ENCODE measurements around the gene ANKRD11. TPM values are rescaled to one million over a fixed set of nuclear protein-coding genes. Genes with fewer than 3 reads are reported as not detected.
"Not testable (repeated sequence)": the region's sequence is repeated elsewhere in the genome, so short reads cannot be mapped to it uniquely, and the experiment has no call there.

Gene ANKRD11
- total RNA-seq, 3 donors from 2014 or later, result 153 to 181 (median 162) TPM

- H3K27me3 Mint-ChIP-seq (ENCODE audit: low read depth), result no peaks in the 10 kb centered on the region
- DNase-seq (no peak), ATAC-seq (no peak)
- H3K4me1 Mint-ChIP-seq (ENCODE audit: low read depth), result peaks cover 89% of the 10 kb centered on the region
- H3K9me3 Mint-ChIP-seq, result no peaks in the 10 kb centered on the region
- H3K36me3 Mint-ChIP-seq (ENCODE audit: insufficient read depth), result peaks cover 14% of the 10 kb centered on the region
- peak overlapping the region; percentile 72 for H3K4me3 Mint-ChIP-seq
These were observed 11.7 kb downstream of the ANKRD11 start for GRCh38 chr16:89478576-89479221.

DNA sequence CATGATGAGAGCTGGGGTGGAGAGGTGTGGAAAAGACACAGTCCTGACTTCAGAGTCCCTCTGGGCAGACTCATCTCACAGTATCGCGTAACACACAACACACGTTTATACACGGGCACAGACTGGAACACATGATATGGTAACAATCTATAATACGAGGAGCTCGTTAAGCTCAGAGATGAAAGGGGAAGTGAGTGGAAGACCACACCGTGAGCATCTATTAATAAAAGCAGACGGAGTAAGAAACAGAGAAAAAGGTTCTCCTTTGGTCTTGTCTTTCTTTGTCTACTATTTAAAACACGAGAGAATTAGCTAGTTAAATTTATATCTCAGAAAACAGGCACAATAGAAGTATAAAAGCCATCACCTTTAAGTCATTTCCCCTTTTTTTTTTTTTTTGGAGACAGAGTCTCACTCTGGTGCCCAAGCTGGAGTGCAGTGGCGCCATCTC is 13.5 kb downstream of the ANKRD11 start:
- Mint-ChIP-seq H3K36me3 (ENCODE audit: insufficient read depth) (peaks cover 10% of the 10 kb centered on the region), H3K27me3 (ENCODE audit: low read depth) (no peaks in the 10 kb centered on the region)

GRCh38 chr16:89476379-89476778 is 14.0 kb downstream of the ANKRD11 start:
- Mint-ChIP-seq H3K36me3 (ENCODE audit: insufficient read depth) (peaks cover 9% of the 10 kb centered on the region), H3K4me3 (peak overlapping the region; percentile 44), H3K27me3 (ENCODE audit: low read depth) (no peaks in the 10 kb centered on the region), H3K9me3 (no peaks in the 10 kb centered on the region), H3K4me1 (ENCODE audit: low read depth) (peaks cover 89% of the 10 kb centered on the region)
- ATAC-seq (peak in 1 of 2 donors; percentile 22), DNase-seq (no peak)

More for the DNA sequence above, 13.5 kb downstream of the ANKRD11 start:
- ATAC-seq (peak; percentile 43 to 46), DNase-seq (no peak)
- H3K4me1 Mint-ChIP-seq (ENCODE audit: low read depth), result peaks cover 89% of the 10 kb centered on the region
- H3K4me3 Mint-ChIP-seq, result peak overlapping the region; percentile 44
- H3K9me3 Mint-ChIP-seq, result no peaks in the 10 kb centered on the region

DNA sequence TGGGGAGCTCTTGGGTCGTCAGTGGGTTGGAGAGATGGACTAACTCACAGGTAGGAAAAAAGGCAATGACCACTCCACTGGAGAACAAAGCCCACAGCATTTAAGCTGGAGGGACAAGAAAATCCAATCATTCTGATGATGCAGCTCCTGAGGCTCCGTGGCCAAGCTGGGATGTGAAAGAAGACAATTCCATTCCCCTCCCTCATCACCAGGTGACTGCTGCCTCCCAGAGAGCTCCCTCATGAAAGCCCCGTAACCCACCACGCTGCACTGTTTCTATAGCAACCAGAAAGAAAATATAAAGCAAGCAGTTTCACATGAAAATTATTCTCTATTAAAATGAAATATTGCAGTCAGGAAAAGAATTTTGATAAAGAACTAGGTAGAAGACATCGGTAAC is 15.2 kb downstream of the ANKRD11 start:
- peaks cover 89% of the 10 kb centered on the region for H3K4me1 Mint-ChIP-seq (ENCODE audit: low read depth)
- H3K4me3 Mint-ChIP-seq, result no peak overlapping the region
- ATAC-seq (no peak), DNase-seq (no peak)
- no peaks in the 10 kb centered on the region for H3K9me3 Mint-ChIP-seq
- H3K36me3 Mint-ChIP-seq (ENCODE audit: insufficient read depth), result peaks cover 5% of the 10 kb centered on the region
- H3K27me3 Mint-ChIP-seq (ENCODE audit: low read depth), result no peaks in the 10 kb centered on the region

- H3K4me1 Mint-ChIP-seq (ENCODE audit: low read depth), result peaks cover 88% of the 10 kb centered on the region
- peaks cover 7% of the 10 kb centered on the region for H3K36me3 Mint-ChIP-seq (ENCODE audit: insufficient read depth)
- H3K27me3 Mint-ChIP-seq (ENCODE audit: low read depth), result no peaks in the 10 kb centered on the region
- peak in 1 of 2 donors; percentile 11 for ATAC-seq
- peak overlapping the region; percentile 69 for H3K4me3 Mint-ChIP-seq
- no peak for DNase-seq
- H3K9me3 Mint-ChIP-seq, result no peaks in the 10 kb centered on the region
These were observed 16.5 kb downstream of the ANKRD11 start for GRCh38 chr16:89473791-89474414.

GRCh38 chr16:89473136-89473712 is 17.1 kb downstream of the ANKRD11 start:
- peaks cover 83% of the 10 kb centered on the region for H3K4me1 Mint-ChIP-seq (ENCODE audit: low read depth)
- H3K4me3 Mint-ChIP-seq, result peak overlapping the region; percentile 69
- DNase-seq, result no peak
- H3K9me3 Mint-ChIP-seq, result no peaks in the 10 kb centered on the region
- H3K36me3 Mint-ChIP-seq (ENCODE audit: insufficient read depth), result peaks cover 7% of the 10 kb centered on the region
- no peak for ATAC-seq
- H3K27me3 Mint-ChIP-seq (ENCODE audit: low read depth), result no peaks in the 10 kb centered on the region

DNA sequence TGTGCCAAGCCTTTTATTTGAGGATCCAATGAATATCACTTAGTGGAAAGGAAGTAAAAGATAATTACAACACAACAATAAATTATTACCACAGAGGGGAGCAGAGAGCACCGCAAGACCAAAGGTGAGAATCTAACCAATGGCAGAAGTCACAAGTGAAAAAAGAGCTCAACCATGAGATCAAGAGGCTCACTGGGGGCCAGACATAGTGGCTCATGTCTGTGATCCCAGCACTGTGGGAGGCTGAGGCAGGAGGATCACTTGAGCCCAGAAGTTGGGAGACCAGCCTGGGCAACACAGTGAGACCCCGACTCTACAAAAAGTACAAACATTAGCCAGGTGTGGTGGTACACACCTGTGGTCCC is 17.7 kb downstream of the ANKRD11 start:
- no peaks in the 10 kb centered on the region for H3K9me3 Mint-ChIP-seq
- H3K27me3 Mint-ChIP-seq (ENCODE audit: low read depth), result no peaks in the 10 kb centered on the region
- peaks cover 7% of the 10 kb centered on the region for H3K36me3 Mint-ChIP-seq (ENCODE audit: insufficient read depth)
- DNase-seq, result no peak
- ATAC-seq, result no peak
- H3K4me1 Mint-ChIP-seq (ENCODE audit: low read depth), result peaks cover 83% of the 10 kb centered on the region
- peak overlapping the region; percentile 6 for H3K4me3 Mint-ChIP-seq

DNA sequence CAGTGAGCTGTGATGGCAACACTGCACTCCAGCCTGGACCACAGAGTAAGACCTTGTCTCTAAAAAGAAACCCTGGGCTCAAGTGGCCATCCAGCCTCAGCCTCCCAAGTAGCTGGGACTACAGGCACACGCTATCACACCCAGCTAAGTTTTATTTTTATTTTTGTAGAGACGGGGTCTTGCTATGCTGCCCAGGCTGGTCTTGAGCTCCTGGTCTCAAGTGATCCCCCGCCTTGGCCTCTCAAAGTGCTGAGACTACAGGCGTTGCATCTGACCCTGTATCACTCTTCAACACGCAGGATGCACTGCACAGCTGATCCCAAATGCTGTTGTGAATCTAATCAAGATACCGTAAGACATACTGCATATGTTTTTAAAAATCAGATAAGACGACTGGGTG is 23.0 kb downstream of the ANKRD11 start:
- ATAC-seq (peak in 1 of 2 donors; percentile 19), DNase-seq (no peak)
- Mint-ChIP-seq H3K36me3 (ENCODE audit: insufficient read depth) (peaks cover 9% of the 10 kb centered on the region), H3K9me3 (no peaks in the 10 kb centered on the region), H3K4me1 (ENCODE audit: low read depth) (peaks cover 71% of the 10 kb centered on the region), H3K4me3 (peak overlapping the region; percentile 14), H3K27me3 (ENCODE audit: low read depth) (no peaks in the 10 kb centered on the region)

- DNase-seq (no peak), ATAC-seq (no peak)
- Mint-ChIP-seq H3K9me3 (no peaks in the 10 kb centered on the region), H3K4me1 (ENCODE audit: low read depth) (peaks cover 67% of the 10 kb centered on the region), H3K4me3 (peak overlapping the region; percentile 14), H3K27me3 (ENCODE audit: low read depth) (no peaks in the 10 kb centered on the region), H3K36me3 (ENCODE audit: insufficient read depth) (peaks cover 9% of the 10 kb centered on the region)
These were observed 23.4 kb downstream of the ANKRD11 start for GRCh38 chr16:89466920-89467319.

- H3K27me3 Mint-ChIP-seq (ENCODE audit: low read depth), result not testable (repeated sequence)
These were observed 27.0 kb downstream of the ANKRD11 start for GRCh38 chr16:89463312-89463711.

GRCh38 chr16:89462639-89463038 is 27.7 kb downstream of the ANKRD11 start:
- not testable (repeated sequence) for H3K27me3 Mint-ChIP-seq (ENCODE audit: low read depth); DNase-seq; H3K36me3 Mint-ChIP-seq (ENCODE audit: insufficient read depth); H3K4me3 Mint-ChIP-seq; H3K9me3 Mint-ChIP-seq; ATAC-seq
- peaks cover 73% of the 10 kb centered on the region for H3K4me1 Mint-ChIP-seq (ENCODE audit: low read depth)

More at GRCh38 chr16:89463312-89463711, 27.0 kb downstream of the ANKRD11 start:
- H3K4me3 Mint-ChIP-seq; ATAC-seq; H3K9me3 Mint-ChIP-seq; DNase-seq; H3K36me3 Mint-ChIP-seq (ENCODE audit: insufficient read depth): not testable (repeated sequence)
- H3K4me1 Mint-ChIP-seq (ENCODE audit: low read depth), result peaks cover 74% of the 10 kb centered on the region

- H3K9me3 Mint-ChIP-seq, result not testable (repeated sequence)
These were observed 28.5 kb downstream of the ANKRD11 start for GRCh38 chr16:89461890-89462289.

DNA sequence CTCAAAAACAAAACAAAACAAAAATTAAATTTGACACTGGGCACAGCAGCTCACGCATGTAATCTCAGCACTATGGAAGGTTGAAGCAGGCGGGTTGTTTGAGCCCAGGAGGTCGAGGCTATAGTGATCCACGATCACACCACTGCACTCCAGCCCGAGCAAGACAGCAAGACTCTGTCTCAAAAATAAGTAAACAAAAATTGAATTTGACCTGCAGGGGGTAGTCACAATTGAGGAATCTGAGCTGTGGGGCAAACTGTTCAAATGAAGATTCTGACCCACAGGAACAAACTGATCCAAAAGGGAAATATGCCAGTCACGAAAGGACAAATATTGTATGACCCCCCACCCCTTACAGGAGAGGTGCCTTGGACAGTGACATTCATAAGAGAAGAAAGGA is 29.8 kb downstream of the ANKRD11 start:
- Mint-ChIP-seq H3K4me3 (no peak overlapping the region), H3K36me3 (ENCODE audit: insufficient read depth) (peaks cover 3% of the 10 kb centered on the region), H3K9me3 (no peaks in the 10 kb centered on the region), H3K27me3 (ENCODE audit: low read depth) (no peaks in the 10 kb centered on the region), H3K4me1 (ENCODE audit: low read depth) (peaks cover 67% of the 10 kb centered on the region)
- no peak for ATAC-seq
- DNase-seq, result no peak

More at GRCh38 chr16:89461890-89462289, 28.5 kb downstream of the ANKRD11 start:
- not testable (repeated sequence) for H3K36me3 Mint-ChIP-seq (ENCODE audit: insufficient read depth); ATAC-seq; H3K4me3 Mint-ChIP-seq; H3K27me3 Mint-ChIP-seq (ENCODE audit: low read depth); DNase-seq
- H3K4me1 Mint-ChIP-seq (ENCODE audit: low read depth), result peaks cover 67% of the 10 kb centered on the region

DNA sequence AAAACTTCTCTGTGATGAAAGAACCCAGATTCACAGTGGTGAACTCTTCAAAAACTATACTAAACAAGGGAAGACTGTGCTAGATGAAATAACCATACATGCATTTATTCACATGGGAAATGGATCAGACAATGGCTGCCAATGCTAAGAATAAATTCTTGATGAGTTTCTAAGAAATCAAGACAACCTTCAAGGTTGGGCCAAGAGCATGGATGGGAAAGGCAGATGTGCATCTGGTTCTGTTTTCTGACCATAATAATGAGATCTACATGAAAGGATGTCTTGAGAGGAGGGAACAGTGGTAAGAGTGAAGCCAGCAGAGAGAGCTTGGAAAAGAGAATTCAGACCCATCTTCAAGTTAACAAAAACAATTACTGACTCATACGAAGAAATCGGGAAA is 31.4 kb downstream of the ANKRD11 start:
- Mint-ChIP-seq H3K36me3 (ENCODE audit: insufficient read depth) (peaks cover 3% of the 10 kb centered on the region), H3K4me3 (no peak overlapping the region), H3K4me1 (ENCODE audit: low read depth) (peaks cover 64% of the 10 kb centered on the region), H3K9me3 (no peaks in the 10 kb centered on the region), H3K27me3 (ENCODE audit: low read depth) (no peaks in the 10 kb centered on the region)
- DNase-seq (no peak), ATAC-seq (no peak)

- H3K9me3 Mint-ChIP-seq, result no peaks in the 10 kb centered on the region
- H3K4me3 Mint-ChIP-seq, result no peak overlapping the region
- peaks cover 3% of the 10 kb centered on the region for H3K36me3 Mint-ChIP-seq (ENCODE audit: insufficient read depth)
- DNase-seq (no peak), ATAC-seq (no peak)
- no peaks in the 10 kb centered on the region for H3K27me3 Mint-ChIP-seq (ENCODE audit: low read depth)
- peaks cover 65% of the 10 kb centered on the region for H3K4me1 Mint-ChIP-seq (ENCODE audit: low read depth)
These were observed 31.8 kb downstream of the ANKRD11 start for GRCh38 chr16:89458551-89458950.
